ENCODE data around the gene ULBP1.

DNA sequence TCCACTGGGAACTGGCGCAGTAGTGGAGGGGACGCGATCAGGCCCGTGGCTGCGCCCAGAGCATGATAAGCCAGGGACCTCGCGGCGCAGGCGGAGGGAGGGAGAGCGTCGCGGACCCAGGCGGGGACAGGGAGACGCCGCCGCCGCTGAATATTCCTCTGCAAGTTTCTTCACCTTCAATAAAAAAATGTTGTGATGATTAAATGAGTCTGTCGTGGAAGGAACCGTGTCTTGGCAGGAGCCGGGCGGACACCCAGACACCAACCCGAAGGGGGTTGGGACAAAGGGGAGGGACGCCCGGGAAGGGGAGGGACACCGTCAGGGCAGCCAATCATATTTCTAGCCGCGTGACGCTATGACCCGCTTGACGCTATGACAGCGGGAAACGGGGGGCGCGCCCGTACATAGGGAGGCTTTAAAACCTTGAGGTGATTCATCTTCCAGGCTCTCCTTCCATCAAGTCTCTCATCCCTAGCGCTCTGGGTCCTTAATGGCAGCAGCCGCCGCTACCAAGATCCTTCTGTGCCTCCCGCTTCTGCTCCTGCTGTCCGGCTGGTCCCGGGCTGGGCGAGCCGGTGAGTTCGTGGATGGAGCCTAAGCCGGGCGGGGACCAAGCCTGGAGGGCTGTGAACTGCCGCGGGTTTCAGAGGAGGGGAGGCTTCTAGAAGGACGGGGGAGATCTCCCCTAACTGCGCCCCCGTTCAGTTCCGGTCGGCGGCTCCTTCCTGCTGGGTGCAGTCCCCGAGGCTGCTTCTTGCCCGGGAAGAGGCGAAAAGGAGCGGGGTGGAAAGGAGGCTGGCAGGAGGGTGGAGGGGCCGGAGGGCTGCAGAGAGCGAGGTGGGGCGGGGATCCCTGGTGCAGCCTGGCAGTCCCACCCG lies 21.9 kb upstream of the ULBP1 start, which contains the start of gene ULBP2:
- no peak for TF ChIP-seq POLR2A (IDR thresholded peaks at IDR 0.05)
- TF ChIP-seq, protein P1, sequence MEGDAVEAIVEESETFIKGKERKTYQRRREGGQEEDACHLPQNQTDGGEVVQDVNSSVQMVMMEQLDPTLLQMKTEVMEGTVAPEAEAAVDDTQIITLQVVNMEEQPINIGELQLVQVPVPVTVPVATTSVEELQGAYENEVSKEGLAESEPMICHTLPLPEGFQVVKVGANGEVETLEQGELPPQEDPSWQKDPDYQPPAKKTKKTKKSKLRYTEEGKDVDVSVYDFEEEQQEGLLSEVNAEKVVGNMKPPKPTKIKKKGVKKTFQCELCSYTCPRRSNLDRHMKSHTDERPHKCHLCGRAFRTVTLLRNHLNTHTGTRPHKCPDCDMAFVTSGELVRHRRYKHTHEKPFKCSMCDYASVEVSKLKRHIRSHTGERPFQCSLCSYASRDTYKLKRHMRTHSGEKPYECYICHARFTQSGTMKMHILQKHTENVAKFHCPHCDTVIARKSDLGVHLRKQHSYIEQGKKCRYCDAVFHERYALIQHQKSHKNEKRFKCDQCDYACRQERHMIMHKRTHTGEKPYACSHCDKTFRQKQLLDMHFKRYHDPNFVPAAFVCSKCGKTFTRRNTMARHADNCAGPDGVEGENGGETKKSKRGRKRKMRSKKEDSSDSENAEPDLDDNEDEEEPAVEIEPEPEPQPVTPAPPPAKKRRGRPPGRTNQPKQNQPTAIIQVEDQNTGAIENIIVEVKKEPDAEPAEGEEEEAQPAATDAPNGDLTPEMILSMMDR (IDR thresholded peaks at IDR 0.05), result no peak
- TF ChIP-seq EP300 (IDR thresholded peaks at IDR 0.05), result no peak
